Measurements from ENCODE around the gene PTMS. TPM values are rescaled to one million over a fixed set of nuclear protein-coding genes. Genes with fewer than 3 reads are reported as not detected.
A peak's percentile ranks its signal among the peaks of the same experiment; 100 is the strongest.

PTMS gene
- total and polyA plus RNA-seq, 8 donors, result 41.0 to 276 (median 77.5) TPM

DNA sequence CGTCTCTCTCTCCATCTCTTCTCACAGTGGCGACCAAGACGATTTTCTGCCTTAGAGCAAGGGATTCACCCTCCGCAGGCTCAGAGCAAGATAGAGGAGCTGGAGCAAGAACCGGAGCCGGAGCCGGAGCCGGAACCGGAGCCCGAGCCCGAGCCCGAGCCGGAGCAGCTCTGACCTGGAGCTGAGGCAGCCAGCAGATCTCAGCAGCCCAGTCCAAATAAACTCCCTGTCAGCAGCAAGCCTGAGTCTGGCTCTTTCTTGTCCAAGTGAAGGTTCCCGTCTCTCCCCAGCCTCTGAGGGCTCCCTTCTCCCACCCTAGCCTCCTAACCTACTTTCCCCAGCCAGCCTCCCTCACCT lies 12.0 kb downstream of the PTMS start:
- TF ChIP-seq, protein P1, sequence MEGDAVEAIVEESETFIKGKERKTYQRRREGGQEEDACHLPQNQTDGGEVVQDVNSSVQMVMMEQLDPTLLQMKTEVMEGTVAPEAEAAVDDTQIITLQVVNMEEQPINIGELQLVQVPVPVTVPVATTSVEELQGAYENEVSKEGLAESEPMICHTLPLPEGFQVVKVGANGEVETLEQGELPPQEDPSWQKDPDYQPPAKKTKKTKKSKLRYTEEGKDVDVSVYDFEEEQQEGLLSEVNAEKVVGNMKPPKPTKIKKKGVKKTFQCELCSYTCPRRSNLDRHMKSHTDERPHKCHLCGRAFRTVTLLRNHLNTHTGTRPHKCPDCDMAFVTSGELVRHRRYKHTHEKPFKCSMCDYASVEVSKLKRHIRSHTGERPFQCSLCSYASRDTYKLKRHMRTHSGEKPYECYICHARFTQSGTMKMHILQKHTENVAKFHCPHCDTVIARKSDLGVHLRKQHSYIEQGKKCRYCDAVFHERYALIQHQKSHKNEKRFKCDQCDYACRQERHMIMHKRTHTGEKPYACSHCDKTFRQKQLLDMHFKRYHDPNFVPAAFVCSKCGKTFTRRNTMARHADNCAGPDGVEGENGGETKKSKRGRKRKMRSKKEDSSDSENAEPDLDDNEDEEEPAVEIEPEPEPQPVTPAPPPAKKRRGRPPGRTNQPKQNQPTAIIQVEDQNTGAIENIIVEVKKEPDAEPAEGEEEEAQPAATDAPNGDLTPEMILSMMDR (IDR thresholded peaks at IDR 0.05), result no peak
- DNase-seq (peak in 1 of 6 donors; percentile 33), ATAC-seq (peak; percentile 41 to 57 (median 47)), FAIRE-seq (no peak)
- Histone ChIP-seq H3K4me3 (peak overlapping the region in 2 of 4 donors; percentile 27 to 47), H3K4me1 (peaks cover 0 to 6% (median 0%) of the 10 kb centered on the region in 3 donors), H3K36me3 (no peaks in the 10 kb centered on the region), H3K27ac (peak overlapping the region in 1 of 4 donors; percentile 44), H3K27me3 (no peaks in the 10 kb centered on the region), H3K9me3 (no peaks in the 10 kb centered on the region)
- intact Hi-C loops (cut with DNase I), result no loop called here
- 20 to 30% methylated on average over 14 of the region's 14 CpGs for WGBS, 2 donors

DNA sequence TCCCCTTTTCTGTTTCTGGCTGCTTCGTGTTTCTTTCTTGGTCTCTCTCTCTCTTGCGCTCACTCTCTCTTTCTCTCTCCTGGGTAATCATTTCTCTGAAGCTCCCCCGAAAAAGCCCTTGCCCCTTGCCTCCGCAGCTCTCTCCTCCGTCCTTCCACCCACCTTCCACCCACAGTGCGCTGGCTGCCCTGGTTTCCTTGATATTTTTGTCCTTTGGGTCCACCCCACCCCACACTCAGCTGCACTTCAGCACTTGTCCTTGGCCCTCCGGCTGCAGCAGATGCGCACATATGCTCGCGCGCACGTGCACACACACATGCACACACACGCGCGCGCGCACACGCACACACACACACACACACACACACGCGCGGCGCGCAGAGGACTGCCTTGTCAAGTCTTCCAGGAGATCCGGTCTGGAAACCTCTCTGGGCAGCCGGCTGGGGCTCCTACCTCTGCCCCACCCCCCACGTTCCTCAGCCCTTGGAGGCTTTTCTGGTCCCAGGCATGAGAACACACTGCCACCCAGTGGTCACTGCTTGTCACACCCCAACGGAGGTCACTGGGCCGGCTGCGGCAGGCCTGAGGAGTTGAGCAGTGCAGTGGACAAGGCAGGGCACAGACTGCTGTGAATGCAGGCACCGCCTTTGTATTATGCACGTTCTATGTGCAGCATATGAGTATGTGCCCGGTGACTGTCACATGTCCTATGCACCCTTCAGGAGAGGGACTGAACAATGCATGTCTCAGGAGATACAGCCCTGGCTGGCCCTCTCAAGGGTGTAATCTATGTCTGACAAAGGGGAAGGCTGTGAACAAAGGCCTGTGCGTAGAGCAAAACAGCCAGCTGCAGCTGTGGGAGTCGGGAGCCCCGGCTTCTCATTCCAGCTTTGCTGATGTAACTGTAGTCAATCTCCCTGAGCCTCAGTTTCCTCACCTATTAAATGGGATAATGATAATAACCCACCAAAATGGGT lies 12.7 kb downstream of the PTMS start:
- TF ChIP-seq, protein P1 (IDR thresholded peaks at IDR 0.05), result peak; percentile 91 to 94 (median 93)
- DNase-seq, result peak; percentile 91 to 97 (median 94)
- ATAC-seq, result peak; percentile 97 to 99 (median 98)
- Histone ChIP-seq H3K27me3 (no peaks in the 10 kb centered on the region), H3K4me3 (peak overlapping the region in 2 of 4 donors; percentile 27 to 47), H3K9me3 (no peaks in the 10 kb centered on the region), H3K4me1 (peaks cover 0 to 6% (median 0%) of the 10 kb centered on the region in 3 donors), H3K27ac (peak overlapping the region in 2 of 4 donors; percentile 5 to 44), H3K36me3 (no peaks in the 10 kb centered on the region)
- FAIRE-seq, result peak; percentile 5
- intact Hi-C loops (cut with DNase I), result no loop called here
- WGBS, 2 donors, result 3 to 4% methylated on average over 35 of the region's 35 CpGs

DNA sequence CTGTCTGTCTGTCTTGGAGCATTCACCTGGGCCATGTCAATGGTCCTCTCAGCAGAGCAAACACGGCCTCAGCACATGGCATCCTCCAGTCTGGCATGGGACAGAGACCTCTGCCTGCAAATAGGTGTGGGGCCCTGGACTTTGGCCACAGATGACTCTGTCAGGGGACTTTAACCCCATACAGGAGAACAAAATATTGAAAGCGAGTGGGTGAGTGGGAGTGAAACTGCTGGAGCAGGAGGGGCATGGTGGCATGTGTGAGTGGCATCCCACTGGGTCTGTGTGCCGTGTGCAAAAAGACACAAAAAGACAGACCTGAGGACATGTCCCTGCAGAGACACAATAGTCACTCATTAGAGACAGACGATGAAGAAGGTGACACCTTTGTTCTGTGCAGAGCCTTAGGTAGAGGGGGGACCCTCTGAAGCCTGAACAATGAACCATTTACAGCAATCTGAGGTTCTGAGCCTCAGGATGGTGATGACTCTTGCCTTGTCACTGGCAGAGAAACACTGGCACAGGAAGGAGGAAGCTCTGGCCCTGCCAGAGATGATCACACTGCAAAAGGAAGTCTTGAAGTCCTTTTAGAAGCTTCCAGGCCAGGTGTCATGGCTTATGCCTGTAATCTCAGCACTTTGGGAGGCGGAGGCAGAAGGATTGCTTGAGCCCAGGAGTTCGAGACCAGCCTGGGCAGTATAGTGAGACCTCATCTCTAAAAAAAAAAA lies 13.7 kb downstream of the PTMS start:
- WGBS, 2 donors, result 68 to 74% methylated on average over 6 of the region's 6 CpGs
- no peaks in the 10 kb centered on the region for H3K36me3 ChIP-seq
- peaks cover 0 to 6% (median 0%) of the 10 kb centered on the region in 3 donors for H3K4me1 ChIP-seq
- H3K9me3 ChIP-seq, result no peaks in the 10 kb centered on the region
- DNase-seq, result no peak
- ATAC-seq, result no peak
- no peak overlapping the region for H3K4me3 ChIP-seq
- H3K27ac ChIP-seq, result no peak overlapping the region
- no peaks in the 10 kb centered on the region for H3K27me3 ChIP-seq
- intact Hi-C loops (cut with DNase I), result loop anchor here in 1 of 3 donors (5.0 kb wide), 1 partner anchor 43 kb away; no protein-coding TSS in a partner anchor
- TF ChIP-seq, protein P1 (IDR thresholded peaks at IDR 0.05), result no peak
- FAIRE-seq, result no peak

DNA sequence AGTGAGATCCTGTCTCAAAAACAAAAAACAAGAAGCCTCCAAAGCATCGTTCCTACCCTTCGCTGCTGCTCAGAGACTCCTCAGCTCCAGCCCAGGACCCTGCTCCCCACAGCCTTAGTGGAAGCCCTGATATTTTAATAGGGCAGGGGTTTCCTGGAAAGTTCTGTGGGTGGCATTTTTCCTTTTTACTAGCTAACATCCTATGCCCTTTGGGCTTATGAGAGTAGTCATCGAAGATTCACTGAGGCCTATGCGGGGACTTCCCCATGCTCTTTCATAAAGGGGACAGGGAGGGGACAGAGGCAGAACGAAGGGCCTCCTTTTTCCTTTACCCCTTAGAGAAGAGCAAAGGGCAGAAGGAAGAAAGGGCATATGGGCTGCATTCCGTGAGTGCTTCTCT lies 14.4 kb downstream of the PTMS start:
- intact Hi-C loops (cut with DNase I), result loop anchor here in 1 of 3 donors (5.0 kb wide), 1 partner anchor 43 kb away; no protein-coding TSS in a partner anchor
- ATAC-seq, result no peak
- H3K4me3 ChIP-seq, result no peak overlapping the region
- no peaks in the 10 kb centered on the region for H3K27me3 ChIP-seq
- no peaks in the 10 kb centered on the region for H3K9me3 ChIP-seq
- H3K4me1 ChIP-seq, result peaks cover 0 to 4% (median 0%) of the 10 kb centered on the region in 3 donors
- no peak overlapping the region for H3K27ac ChIP-seq
- WGBS, 2 donors, result 80 to 90% methylated on average over 6 of the region's 6 CpGs
- FAIRE-seq, result no peak
- no peaks in the 10 kb centered on the region for H3K36me3 ChIP-seq
- DNase-seq, result no peak
- TF ChIP-seq, protein P1 (IDR thresholded peaks at IDR 0.05), result no peak

Measured in pancreas (tissue), 10 donors.